GM21786 (cell line): ENCODE results near the gene RHOB.

Experiments
- ATAC-seq: cut with Tn5 transposase; IDR thresholded peaks from one replicate; pipeline ENCODE4 v1.9.1; 2021; ENCODE audit not compliant: unreplicated experiment

Gene RHOB

DNA sequence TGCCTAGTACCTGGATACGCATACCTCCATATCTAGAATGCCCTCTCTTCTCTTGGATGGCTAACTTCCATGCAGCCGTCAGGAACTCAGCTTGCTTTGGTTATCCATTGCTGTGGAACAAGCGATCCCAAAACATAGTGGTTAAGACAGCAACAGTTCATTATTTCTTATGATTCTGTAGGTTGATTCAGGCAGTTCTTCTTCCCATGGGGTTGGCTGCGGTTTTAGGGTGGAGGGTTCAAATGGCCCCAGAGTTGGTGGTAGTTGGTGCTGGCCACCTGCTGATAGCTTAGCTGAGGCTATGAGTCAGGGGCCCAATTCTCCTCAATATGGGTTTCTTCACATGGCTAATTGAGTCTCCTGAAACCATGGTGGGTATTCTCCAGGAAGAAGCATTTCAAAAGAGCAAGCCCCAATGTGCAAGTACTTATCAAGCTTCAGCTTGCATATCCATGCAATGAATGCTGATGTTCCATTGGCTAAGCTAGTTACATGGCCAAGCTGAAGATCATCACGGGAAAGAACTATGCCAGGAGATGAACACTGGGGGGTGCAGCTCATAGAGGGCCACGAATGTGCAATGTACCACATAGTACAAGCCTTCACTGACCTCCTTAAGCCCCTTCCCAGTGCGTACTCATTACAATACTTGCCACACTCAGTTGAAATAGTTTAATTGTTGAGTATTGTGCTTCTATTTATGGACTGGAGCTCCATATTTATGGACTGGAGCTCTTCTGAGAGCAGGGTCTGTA is 10.0 kb upstream of the RHOB start:
- ATAC-seq: no peak

DNA sequence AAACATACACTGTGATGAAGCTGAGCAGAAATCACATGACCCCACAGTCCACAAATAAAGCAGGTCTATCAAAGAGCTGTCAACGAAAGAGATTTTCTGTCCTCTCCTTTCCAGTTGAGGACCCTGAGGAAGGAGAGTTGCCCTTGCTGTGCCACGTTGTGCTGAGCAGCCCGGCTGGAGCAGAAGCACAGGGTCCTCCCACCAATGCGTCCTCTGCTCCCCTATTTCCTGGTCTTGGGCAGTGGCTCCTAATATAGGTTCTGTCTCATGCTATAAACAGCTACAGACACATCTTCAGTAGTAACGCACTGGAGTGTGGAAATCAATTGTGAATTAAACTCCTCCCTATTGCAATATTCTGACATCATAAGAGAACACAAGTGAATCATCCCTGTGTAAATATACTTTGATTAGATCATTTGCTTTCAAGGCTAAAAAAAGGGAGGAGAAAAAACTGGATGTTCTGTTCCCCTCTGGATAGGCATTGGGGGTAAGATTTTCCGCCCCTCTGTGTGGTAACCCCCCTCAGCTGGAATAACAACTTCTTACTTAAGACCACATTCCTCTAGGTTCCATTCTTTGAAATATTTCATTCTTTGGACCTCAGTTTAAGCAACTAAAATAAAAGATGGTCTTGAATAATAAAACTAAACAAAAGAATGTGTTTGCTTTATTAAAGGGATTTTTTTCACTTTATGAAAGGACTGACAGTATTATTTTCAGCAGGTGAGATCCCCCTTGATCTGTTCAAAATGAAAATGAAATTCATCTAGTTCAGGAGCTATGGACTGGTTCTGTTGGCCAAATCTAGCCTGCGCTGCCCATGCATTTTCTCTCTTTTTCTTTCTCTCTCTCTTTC is 8.3 kb upstream of the RHOB start:
- no peak for ATAC-seq

DNA sequence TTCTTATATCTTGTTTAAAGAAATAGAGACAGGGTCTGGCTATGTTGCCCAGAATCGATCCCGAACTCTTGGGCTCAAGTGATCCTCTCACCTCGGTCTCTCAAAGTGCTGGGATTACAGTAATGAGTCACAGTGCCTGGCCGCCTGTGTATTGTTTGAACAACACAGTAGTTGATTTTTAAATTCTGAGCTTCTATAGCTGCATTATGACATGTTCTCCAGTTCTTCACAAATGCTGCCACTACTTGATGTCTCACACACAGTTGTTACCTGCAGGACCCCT is 7.7 kb upstream of the RHOB start:
- ATAC-seq: no peak

DNA sequence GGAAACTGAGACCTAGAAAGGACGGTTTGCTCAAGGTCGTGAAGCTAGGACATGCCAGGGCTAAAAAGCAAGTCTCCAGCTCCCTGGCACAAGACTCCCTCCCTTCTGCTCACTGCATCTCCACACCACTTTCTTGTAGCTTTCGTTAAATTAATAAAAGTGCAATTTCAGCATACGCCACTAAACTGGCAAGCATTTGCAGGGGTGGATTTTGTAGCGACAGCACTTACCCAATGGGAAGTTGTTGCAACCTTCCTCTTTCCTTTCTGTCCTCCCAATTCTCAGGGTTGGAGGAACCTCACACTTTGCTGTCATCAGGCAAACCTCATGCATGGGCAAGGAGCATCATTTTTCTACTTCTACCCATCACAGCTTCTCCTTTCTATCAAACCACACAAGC is 7.4 kb upstream of the RHOB start:
- ATAC-seq: no peak

DNA sequence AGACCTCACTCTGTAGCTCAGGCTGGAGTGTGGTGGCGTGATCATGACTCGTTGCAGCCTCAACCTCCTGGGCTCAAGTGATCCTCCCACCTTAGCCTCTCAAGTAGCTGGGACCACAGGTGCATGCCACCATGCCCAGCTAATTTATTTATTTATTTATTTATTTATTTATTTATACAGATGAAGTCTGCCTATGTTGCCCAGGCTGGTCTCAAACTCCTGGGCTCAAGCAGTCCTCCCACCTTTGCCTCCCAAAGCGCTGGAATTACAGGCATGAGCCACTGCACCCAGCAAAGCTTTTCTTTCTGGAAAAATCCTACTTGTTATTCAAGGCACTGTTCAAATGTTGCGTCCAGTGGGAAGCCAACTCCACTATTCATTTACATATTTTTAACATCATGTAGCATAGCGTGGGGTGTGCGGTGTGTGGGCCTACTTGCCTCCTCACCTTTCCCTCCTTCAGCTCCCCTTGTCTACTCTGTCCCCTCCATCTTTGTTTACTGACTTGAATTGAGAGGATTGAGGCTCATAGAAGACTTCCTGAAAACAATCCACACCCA is 6.8 kb upstream of the RHOB start:
- no peak for ATAC-seq

DNA sequence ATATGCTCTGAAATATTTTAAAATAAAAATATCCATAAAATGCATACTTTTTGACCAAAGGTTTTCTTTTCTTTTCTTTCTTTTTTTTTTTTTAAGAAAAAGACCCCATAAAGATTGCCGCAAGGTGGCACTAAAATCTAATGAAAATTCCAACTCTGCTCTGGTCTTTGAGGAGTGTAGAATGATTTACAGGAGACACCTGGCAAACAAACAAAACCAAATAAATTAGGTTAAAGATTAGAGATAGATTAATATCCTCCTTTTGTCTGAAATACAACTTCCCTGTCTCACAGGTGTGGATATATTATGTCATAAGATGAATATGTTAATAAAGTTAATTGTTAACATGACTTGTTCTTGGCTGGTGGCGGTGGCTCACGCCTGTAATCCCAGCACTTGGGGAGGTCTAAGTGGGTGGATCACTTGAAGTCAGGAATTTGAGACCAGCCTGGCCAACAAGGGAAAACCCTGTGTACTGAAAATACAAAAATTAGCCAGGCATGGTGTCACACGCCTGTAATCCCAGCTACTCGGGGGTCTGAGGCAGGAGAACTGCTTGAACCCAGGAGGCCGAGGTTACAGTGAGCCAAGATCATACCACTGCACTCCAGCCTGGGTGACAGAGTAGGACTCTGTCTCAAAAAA is 3.5 kb upstream of the RHOB start:
- no peak for ATAC-seq

DNA sequence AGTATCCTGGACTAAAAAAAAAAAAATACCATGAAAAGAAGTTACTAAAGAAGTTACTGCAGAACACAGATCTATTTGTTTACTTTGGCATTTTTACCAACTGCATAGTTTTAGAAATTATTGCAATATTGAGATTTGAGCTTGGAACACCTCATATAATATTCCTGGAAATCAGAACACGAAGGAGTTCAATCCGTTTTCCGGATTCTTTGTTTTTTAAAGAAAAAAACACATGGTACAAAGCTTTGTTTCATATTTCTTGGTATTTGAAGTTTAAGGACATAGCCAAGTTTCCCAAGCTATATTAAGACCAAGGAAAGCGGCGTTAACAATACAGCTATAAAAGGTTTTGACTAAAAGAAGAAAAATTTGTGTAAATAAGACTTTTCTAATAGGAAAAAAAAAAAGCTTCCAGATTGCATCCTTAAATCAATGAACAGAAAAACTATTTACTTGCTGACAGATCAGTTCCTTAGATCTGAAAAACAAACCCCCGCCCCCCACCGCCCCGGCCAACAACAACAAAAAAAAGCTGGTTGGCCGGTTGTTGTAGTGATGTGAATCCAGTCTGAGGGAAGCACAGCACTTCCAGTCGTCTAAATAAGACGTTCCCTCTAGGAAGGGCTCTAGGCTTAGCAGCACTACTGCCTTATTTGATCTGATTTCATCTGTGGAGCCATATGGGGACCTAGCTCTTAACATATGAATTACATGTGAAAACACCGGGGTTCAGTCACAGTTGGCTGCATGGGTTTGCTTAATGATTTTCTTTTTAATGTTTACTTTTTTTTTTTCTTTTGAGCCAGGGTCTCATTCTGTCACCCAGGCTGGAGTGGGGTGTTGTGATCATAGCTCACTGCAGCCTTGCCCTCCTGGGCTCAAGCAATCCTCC is 2.5 kb upstream of the RHOB start:
- ATAC-seq: no peak

DNA sequence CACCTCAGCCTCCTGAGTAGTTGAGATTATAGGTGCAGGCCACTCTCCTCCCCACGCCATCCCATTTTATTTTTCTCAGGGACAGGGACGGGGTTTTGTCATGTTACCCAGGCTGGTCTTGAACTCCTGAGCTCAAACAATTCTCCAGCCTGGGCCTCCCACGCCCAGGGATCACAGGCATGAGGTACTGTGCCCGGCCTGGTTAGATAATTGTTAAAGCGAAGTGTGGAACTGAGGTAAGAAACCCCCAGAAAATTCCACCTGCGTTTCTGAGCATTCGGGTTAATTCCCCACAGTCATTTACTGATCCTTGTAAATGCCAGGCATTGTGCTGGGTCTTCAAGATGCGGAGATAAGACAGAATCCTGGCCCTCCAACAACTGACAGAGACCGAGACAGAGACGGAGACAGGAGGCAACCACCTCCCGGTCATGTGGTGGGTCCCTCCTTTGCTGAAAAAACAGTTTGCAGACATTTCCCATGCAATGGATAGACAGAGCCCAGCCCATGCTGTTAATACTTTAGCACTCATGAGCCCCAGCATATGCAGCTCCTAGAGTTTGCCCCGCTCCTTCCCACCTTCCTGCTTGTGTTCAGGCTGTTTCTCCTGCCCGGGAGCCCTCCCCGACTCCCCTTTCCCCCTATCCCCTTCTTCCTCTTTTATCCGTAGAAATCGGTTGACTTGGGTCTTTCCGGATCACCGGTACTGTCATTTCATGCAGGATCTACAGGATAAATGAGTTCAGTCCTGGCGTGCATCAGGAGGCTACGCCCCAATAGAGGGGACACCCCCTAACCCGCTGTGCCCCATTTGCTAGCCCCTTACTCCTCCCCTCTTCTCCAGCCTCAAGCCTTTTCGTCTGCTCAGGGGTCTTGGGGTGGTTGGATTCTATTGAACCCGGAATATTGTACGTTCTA is 1.6 kb upstream of the RHOB start:
- no peak for ATAC-seq

DNA sequence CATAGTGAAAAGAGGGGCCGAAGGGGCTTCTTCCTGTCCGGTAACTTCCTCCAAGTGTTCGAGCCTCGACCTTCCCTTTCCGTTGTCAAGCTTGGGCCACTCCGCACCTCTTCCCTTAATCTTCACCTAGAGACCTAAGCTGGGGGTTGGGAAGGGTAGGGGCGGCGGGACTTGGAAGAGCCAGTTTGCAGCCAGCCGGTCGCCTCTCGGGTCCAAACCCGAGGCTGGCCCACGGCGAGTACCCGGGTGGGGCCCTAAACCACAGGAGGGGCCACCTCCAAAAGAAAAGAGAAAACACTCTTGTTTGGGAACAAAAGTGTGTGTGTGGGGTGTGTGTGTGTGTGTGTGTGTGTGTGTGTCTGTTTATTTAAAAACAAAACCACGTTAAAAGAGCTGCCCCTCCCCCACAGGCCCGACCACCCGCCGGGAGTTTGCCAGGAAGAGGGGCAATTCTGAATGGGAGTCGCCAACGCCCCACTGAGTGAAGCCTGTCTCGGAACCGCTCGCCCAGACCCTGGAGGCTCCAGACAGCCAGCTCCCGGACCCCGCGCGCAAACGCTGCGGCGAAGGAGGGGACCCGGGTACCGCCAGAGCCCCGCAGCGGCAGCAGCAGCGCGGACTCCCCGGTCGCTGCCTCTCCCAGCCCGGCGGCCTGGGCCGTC is 488 bp upstream of the RHOB start:
- no peak for ATAC-seq

DNA sequence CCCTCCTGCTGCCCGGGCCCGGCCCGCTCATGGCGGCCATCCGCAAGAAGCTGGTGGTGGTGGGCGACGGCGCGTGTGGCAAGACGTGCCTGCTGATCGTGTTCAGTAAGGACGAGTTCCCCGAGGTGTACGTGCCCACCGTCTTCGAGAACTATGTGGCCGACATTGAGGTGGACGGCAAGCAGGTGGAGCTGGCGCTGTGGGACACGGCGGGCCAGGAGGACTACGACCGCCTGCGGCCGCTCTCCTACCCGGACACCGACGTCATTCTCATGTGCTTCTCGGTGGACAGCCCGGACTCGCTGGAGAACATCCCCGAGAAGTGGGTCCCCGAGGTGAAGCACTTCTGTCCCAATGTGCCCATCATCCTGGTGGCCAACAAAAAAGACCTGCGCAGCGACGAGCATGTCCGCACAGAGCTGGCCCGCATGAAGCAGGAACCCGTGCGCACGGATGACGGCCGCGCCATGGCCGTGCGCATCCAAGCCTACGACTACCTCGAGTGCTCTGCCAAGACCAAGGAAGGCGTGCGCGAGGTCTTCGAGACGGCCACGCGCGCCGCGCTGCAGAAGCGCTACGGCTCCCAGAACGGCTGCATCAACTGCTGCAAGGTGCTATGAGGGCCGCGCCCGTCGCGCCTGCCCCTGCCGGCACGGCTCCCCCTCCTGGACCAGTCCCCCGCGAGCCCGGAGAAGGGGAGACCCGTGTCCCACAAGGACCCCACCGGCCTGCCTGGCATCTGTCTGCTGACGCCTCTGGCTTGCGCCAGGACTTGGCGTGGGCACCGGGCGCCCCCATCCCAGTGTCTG is 767 bp downstream of the RHOB start:
- ATAC-seq: peak; percentile 4

DNA sequence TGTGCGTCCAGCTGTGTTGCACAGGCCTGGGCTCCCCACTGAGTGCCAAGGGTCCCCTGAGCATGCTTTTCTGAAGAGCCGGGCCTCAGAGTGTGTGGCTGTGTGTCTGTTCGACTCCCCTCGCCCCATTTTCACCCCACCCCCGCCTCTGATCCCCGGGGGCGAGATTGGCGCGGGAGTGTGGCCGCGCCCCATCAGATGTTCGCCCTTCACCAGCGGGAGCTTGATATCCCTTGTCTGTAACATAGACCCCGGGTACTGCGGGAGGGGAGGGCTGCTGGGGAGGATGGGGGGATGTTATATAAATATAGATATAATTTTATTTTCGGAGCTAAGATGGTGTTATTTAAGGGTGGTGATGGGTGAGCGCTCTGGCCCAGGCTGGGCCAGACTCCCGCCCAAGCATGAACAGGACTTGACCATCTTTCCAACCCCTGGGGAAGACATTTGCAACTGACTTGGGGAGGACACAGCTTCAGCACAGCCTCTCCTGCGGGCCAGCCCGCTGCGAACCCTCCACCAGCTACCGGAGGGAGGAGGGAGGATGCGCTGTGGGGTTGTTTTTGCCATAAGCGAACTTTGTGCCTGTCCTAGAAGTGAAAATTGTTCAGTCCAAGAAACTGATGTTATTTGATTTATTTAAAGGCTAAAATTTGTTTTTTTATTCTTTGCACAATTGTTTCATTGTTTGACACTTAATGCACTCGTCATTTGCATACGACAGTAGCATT is 1.5 kb downstream of the RHOB start:
- ATAC-seq: no peak

DNA sequence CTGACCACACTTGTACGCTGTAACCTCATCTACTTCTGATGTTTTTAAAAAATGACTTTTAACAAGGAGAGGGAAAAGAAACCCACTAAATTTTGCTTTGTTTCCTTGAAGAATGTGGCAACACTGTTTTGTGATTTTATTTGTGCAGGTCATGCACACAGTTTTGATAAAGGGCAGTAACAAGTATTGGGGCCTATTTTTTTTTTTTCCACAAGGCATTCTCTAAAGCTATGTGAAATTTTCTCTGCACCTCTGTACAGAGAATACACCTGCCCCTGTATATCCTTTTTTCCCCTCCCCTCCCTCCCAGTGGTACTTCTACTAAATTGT is 2.1 kb downstream of the RHOB start:
- no peak for ATAC-seq

DNA sequence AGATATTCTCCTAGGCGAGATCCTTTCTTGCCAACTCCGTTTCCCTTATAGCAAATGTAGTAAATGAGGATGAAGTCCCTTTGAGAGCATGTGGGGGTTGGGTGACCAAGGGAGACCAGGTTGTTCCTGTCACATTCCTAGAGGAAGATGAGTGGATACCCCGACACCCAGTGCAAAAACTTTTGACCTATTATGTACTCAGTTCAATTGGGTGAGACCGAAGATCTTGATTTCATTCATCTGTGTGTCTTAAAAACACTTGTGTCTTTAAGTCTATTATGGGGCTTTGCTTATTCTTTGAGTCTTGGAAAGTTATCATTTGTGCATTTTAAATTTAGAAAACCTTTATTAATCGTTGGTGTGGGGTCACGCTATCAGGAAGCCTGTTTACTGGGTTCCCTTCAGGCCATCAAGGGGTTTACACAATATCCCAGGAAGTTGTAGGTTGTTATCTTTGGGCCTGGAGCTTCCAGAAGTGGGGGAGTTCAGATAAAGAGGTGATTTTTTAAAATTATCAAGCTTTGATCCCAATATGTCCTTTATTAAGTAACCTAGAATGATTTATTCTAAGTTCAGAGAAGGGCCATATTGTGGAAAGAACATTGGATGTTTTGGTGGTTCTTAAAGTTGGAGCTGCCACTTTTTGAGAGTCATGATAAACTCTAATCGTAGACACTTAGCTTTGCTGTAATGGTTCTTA is 2.8 kb downstream of the RHOB start:
- ATAC-seq: no peak

DNA sequence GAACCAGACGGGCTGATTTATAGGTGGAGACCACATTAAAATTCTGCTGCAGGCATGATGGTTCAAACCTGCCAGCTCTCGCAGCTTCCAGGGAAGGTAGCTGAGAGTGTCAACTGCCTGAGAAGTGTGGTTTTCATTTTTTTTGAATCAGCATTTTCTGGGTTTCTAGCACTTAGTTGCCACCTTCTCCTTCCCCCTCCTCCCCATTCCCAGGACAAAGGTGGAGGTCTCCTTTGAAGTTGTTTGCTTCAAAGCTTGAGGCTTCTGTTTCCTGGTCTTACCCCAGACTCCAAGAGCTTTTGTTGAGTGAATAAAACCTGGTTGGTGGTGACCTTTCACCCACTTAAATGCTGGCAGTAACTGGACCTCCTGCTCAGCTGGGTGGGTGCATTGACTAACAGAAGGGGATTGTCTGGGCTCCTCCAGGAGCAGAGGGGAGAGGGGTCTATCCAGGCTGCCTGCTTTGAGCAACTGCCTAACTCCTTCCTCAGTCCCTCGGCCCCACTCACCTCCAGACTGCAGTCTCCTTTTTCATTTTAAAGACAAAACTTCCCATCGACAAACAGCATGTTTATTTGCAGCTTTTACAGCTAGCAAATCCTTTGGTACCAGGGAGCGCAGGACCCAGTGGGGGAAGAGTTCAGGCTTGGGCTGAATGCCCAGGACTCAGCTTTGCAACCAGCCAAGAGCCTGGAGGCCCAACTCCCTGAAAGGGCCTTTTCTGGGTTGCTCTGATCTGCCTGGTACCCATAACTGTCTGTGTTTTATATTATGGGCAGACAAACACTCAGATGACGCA is 3.5 kb downstream of the RHOB start:
- no peak for ATAC-seq

DNA sequence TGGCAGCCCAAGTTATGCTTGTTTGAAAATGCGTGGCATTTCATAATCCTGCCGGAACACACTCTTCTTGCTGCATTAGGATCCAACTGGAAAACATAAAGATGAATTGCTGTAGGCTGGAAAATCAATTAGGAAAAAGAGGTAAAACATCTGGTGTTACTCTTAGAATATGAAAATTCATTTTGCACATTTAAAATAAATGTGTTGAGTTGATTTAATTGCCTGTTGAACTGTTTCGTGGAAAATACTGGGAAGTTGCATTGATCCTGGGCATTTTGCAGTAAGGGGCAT is 4.1 kb downstream of the RHOB start:
- ATAC-seq: no peak

DNA sequence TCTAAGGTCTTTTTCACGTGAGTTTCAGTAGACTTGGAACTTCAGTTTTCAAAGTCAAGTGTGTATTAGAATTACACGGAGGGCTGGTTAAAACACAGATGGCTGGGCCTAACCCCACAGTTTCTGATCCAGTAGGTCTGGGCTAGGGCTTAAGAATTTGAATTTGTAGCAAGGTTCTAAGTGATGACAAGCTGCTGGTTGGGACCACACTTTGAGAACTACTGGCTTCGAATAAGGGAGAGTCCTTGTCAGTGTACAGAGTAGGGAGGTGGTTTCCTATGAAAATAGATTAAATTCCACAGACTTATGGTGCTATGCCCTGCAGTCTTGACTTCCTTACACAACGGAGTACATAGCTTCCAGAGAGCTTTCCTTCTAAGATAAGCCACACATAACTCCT is 4.5 kb downstream of the RHOB start:
- ATAC-seq: no peak
